ENCODE results near the gene MRPL54. TPM values are rescaled to one million over a fixed set of nuclear protein-coding genes. Genes with fewer than 3 reads are reported as not detected.

Gene MRPL54
- total RNA-seq, 1 experiment from 2014 or later, result 35.8 TPM

DNA sequence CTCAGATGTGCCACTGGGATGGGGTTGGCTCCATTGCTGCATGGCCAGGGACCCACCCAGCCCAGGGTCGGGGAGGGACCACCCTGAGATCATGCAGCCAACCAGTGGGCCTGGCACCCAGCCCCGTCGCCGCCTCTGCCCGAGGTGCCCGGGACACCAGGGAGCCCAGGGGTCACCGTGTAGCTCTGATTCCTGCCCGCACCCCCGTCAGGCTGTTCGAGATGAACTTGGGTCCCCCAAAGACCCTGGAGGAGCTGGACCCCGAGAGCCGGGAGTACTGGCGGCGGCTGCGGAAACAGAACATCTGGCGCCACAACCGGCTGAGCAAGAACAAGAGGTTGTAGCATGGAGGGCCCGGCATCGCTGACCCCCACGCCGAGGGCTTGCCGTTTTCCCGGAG lies 4.6 kb downstream of the MRPL54 start:
- no peak for DNase-seq (ENCODE audit: extremely low read depth, low read depth)

- DNase-seq (ENCODE audit: extremely low read depth, low read depth), result no peak
Measured at GRCh38 chr19:3768015-3768747, 5.7 kb downstream of the MRPL54 start.

DNA sequence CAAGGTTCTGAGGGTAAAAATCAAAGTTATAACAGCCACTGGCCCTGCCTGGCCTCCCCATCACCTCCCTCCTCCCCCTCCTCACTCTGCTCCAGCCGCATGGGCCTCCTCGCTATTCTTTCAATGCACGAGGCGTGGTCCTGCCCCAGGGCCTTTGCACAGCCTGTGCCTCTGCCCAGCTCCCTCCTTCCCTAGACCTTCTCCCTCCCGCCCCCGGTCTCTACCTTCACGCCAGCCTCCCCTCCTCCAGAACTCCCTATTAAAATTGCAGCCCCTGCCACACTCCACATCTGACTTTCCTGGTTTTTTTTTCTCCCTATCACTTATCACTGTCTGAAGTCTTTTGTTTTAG lies 6.2 kb downstream of the MRPL54 start:
- DNase-seq (ENCODE audit: extremely low read depth, low read depth), result no peak

DNA sequence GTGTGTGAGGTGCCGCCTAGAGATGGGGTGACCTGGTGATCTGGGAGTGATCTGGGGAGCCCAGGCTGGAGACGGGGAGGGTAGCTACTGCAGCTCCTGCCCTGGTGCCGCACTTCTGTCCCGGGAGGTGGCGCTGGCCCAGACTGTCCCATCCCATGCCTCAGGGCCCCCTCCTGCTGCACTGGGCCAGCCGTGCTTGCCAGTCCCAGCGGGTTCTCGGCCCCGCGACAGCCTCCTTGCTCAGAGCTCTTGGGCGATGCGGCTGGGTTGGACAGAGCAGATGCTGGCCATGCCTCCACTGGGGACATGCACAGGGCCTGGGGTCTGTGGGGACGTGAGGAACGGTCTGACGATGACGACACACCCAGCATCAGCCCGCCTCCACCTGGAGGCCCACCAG lies 7.0 kb downstream of the MRPL54 start:
- no peak for DNase-seq (ENCODE audit: extremely low read depth, low read depth)

DNA sequence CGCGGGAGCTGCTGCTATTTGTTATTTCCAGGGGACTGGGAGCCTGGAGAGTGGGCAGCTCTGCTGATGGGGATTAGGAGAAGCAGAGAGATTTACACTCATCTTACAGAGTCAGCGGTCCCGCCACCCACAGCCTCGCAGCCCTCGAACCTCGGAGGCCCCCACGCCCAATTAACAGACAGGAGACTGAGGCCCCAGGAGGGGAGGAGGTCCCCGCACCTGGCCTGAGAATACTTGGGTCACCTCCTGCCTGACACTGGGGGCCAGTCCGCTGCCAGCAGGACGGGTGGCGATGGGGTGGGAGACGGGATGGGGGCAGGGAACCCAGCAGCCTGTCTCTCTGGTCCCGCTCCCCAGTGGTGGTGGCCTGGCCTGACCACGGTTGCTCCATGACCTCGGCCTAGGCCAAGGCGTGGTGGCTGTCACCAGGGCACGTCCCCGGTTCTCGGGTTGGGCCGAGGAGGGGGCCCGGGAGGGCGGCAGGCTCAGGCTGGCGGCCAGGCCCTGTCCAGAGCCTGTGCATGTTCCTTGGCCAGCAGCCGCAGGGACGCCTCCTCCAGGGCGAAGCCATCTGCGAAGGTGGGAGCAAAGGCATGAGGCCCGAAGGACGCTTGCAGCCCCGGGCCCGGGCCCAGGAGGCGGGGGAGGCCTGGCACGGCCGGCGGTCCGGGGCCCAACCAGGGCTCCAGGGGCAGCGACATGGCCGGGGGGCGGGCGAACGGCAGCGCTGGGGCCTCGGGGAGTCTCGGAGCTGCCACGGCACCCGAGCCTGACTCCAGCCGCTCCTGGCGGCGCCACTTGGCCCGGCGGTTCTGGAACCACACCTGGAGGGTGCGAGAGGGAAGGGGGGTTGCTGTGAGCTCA lies 7.9 kb downstream of the MRPL54 start:
- no peak for DNase-seq (ENCODE audit: extremely low read depth, low read depth)

DNA sequence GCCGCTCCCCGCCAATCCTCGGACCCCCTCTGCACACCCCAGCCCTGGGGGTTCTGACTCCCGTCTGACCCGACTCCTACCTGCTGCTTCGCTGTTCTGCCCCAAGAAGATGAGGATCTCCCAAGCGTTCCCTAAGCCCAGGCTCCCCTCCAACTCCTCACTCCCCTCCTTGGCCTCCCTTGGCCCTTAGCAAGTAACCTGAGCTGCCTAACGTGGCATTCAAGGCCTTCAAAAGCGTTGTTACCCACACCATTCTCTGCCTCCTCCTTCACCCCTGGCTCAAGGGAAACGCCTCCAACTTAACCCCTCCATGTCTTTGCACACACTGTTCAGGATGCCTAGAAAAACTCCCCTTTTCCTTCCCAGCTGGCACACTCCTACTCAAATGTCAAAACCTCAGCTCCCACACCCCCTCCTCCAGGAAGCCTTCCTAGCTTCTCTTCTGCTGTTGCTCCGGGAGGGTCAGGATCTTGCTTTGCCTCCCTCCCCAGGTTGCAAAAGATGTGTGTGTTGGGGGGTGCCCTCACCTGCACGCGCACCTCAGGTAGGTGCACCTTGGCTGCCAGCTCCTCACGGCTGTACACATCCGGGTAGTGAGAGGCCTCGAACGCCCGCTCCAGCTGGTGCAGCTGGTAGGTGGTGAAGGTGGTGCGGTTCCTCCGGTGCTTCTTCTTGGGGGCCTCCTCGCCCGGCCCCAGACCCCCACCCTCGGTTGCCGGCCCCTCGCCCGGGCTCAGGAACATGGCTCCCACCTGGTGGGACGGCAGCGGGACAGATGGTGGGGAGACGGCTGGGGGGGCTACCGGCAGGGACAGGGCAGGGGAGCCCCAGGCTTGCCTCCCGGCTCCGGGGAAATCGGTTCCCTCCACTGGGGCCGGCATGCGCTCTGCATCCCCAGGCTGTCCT lies 8.8 kb downstream of the MRPL54 start:
- no peak for DNase-seq (ENCODE audit: extremely low read depth, low read depth)

DNA sequence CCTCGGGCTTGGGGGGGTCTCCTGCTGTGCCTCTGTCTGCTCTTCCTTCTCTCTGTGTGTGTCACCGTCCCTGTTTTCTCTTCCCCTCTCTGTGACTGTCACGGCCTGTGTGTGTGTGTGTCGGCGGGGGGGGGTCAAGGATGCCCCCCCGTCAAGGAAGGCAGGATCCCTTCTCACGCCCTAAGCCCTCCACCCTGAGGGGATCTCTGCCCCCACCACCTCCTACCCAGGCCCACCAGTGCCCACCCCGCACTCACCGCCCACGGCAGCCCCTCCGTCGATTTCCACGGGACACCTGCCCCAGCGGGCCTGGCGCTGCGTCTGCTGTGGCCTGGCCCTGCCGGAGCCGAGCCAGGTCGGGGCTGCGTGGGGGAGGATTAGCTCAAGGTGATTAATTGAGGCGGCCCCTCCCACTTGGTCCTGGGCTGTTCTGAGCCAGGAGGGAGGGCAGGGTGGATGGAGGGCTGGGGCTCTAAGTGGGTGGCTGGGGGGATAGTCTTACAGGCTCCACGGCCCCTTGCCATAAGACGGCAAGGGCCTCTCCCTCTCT lies 9.5 kb downstream of the MRPL54 start, which contains the start of gene RAX2:
TSS of gene RAX2 (minus strand) at position 323 of the 550 bp plus-strand sequence. CDS start 486 bp downstream, outside the sequence.
- no peak for DNase-seq (ENCODE audit: extremely low read depth, low read depth)

DNA sequence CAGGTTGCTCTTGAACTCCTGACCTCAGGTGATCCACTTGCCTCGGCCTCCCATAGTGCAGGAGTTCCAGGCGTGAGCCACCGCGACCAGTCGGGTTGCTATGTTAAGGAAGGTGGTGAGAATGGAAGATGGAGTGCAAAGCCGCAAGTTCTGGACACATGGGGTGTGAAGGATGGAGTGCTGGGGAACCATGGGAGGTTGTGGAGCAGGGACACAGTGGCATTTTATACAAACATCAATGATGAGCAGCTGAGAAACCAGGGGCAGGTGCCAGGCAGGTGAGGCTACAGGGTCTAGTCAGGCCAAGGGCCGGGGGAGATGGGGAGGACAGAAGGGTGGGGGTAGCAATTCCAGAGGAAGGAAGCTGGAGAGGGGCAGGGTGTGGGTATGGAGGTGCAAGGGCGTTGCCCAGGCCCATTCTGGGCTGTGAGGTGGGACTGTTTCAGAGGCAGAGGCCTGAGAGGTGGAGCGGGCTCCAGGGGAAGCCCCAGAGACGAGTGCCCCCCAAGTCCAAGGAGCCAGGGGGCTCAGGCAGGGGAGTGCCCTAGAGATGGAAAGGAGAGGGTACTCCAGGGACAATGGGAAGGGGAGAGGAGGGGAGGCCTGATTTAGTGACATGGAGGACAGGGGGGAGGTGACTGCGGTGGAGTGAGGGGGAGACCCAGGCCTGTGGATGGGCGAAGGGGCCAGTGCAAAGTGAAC lies 11.5 kb downstream of the MRPL54 start:
- no peak for DNase-seq (ENCODE audit: extremely low read depth, low read depth)

- no peak for DNase-seq (ENCODE audit: extremely low read depth, low read depth)
Measured at GRCh38 chr19:3774621-3775373, 12.3 kb downstream of the MRPL54 start.

DNA sequence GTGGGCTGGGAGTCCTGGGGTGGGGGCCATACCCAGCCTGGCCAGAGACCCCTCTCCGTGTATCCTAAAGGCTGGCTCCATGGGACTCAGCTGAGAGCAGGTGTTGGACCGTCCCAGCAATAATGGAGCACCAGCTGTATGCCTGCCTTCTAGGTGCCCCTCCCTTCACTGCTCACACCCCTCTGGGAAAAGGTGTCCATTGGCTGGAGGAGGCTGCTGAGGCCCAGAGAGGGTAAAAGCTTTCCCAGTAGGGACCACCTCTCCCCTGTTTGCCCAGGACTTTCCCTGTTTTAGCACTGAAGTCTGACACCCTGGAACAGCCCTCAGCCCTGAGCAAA lies 12.9 kb downstream of the MRPL54 start:
- no peak for DNase-seq (ENCODE audit: extremely low read depth, low read depth)

DNA sequence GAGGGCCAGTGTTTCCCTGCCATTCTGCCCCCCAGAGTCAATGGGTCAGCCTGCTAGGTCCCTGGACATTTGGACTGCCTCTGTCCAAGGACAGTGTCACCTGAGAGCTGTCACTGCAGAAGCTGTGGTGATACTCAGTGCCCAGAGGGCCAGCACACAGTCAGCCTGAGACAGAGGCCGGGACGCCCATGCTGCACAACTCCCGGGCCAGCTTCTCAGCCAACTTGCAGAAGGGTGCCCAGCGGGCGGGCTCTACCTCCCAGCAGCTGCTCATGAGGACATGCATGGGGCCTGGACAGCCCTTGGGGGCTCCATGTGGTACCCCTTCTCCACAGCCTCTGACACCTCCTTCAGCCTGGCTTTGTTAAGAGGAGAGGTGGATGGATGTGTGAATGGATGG lies 13.3 kb downstream of the MRPL54 start:
- DNase-seq (ENCODE audit: extremely low read depth, low read depth), result no peak

- DNase-seq (ENCODE audit: extremely low read depth, low read depth), result no peak
Measured at GRCh38 chr19:3776479-3777040, 14.1 kb downstream of the MRPL54 start.

DNA sequence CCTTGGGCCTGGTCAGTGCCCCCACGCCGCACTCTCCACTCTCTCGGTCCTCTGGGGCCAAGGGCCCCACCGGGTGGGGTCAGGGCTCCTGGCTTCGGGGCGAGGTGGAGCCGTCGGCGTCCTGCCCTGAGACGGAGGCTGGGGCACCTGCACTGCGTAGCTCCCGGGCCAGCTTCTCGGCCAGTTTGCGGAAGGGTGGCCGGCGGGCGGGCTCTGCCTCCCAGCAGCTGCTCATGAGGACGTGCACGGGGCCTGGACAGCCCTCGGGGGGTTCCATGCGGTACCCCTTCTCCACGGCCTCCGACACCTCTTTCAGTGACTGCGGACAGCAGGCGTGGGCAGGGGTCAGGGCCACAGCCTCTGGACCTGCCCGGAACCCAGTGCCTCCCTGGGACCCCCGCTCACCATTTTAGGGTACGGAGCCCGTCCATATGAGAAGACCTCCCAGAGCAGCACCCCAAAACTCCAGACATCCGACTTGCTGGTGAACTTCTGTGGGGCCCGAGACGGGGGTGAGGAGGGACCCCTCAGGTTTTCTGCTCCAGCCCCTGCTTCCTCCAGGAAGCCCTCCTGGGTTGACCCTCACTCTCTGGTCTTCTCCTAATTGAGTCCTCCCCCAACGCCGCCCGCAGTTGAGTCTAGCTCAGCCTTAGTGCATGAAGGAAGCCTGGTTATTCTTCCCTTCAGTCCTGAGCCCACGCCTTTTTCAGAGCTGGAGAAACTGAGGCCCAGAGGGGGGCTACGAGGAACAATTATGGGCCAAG lies 15.8 kb downstream of the MRPL54 start:
- no peak for DNase-seq (ENCODE audit: extremely low read depth, low read depth)

- DNase-seq (ENCODE audit: extremely low read depth, low read depth), result no peak
Measured at GRCh38 chr19:3778899-3779723, 16.6 kb downstream of the MRPL54 start.

- DNase-seq (ENCODE audit: extremely low read depth, low read depth), result no peak
Measured at GRCh38 chr19:3780786-3781304, 18.4 kb downstream of the MRPL54 start.

- DNase-seq (ENCODE audit: extremely low read depth, low read depth), result no peak
Measured at GRCh38 chr19:3781603-3782002, 19.1 kb downstream of the MRPL54 start.

DNA sequence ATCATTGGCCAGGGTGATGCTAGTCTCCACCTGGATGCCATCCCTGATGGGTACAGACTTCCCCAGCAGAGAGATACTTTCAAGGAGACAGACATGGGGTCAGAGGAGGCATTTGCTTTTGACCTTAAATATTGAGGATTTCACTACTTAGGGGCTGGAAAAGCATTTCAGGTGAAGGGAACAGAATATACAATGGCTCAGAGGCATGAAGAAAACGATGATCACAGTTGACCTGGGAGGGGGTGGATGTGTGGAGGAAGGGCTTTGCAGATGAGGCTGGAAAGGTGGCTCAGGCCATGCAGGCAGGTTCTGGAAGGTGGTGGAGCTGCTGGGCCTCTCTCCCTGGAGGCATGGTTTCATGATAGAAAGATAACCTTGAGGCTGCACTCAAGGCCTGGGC lies 19.8 kb downstream of the MRPL54 start:
- no peak for DNase-seq (ENCODE audit: extremely low read depth, low read depth)
